ENCODE results near the gene SLC35E2B.
A peak's percentile ranks its signal among the peaks of the same experiment; 100 is the strongest.
"Not testable (repeated sequence)": the region's sequence is repeated elsewhere in the genome, so short reads cannot be mapped to it uniquely, and the experiment has no call there.

Gene SLC35E2B

DNA sequence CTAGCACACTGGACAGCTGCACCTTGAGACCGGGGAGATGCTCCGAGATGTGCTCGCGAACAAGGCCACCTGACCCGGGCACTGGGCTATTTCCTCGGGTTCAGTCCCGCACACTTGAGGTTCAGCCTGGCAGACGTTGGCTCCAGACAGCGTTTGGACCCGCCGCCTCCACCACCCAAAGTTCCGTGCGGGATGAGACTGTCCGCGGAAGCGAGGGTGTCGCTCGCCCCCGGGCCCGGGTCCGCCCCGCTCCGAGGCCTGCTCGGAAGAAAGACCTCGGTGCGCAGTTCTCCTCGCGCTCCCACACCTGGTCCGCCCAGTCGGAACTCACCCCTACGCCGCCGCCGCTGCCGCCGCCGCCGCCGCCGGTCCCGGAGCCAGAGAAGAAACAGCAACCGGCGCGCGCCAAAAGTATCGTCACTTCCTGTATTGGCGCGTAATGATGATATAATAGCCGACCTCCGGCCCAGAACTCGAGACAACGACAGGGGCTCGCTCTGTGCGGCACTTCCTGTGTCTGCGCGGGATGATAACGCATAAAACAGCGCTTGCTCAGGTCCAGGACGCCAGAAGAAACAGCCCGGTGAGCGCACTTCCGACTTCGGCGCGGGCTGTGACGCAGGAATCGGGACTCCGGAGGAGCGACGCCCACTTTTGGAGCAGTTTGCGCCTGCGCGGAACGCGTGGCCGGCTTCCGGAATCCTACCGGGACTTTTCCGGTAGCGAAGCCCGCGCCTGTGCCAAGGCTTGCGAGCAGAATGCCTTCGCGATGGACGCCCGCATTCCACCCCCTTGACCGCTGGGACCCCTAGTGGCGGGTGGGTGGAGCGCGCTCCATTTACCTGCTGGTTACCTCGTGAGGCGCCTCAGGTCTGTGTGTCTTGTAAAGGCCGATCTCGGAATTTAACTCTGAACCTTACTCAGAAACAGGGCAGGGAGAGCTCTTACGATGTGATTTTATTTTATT is 33.7 kb downstream of the SLC35E2B start, which contains the start of gene CDK11B:
CDK11B (minus strand) TSS at position 422 of the 967 bp plus-strand sequence. CDS start 1,519 bp downstream, outside the sequence.
- not testable (repeated sequence) for H3K9me3 ChIP-seq (ENCODE audit: low read depth, low read length)
- peaks cover 28% of the 10 kb centered on the region for H3K36me3 ChIP-seq (ENCODE audit: insufficient read depth, low read length)
- TF ChIP-seq POLR2AphosphoS5 (IDR thresholded peaks at IDR 0.05; ENCODE audit: borderline replicate concordance, low read depth, low read length), result peak; percentile 41; the same call in 1 of the 2 replicates
- H3K9ac ChIP-seq (ENCODE audit: insufficient read length), result peak within 1 kb of the TSS; percentile 78
- peak; percentile 89 for DNase-seq (ENCODE audit: low read depth, low spot score)
- H3K4me3 ChIP-seq, result peak within 1 kb of the TSS; percentile 79
- H3K27ac ChIP-seq, result peak within 1 kb of the TSS; percentile 97

- H3K9ac ChIP-seq (ENCODE audit: insufficient read length); H3K9me3 ChIP-seq (ENCODE audit: low read depth, low read length); H3K4me3 ChIP-seq; DNase-seq (ENCODE audit: low read depth, low spot score); H3K27ac ChIP-seq: not testable (repeated sequence)
- peaks cover 39% of the 10 kb centered on the region; the same call in 1 of the 2 replicates for H3K36me3 ChIP-seq (ENCODE audit: insufficient read depth, low read length)
These were observed 44.3 kb downstream of the SLC35E2B start for GRCh38 chr1:1648265-1648664.

DNA sequence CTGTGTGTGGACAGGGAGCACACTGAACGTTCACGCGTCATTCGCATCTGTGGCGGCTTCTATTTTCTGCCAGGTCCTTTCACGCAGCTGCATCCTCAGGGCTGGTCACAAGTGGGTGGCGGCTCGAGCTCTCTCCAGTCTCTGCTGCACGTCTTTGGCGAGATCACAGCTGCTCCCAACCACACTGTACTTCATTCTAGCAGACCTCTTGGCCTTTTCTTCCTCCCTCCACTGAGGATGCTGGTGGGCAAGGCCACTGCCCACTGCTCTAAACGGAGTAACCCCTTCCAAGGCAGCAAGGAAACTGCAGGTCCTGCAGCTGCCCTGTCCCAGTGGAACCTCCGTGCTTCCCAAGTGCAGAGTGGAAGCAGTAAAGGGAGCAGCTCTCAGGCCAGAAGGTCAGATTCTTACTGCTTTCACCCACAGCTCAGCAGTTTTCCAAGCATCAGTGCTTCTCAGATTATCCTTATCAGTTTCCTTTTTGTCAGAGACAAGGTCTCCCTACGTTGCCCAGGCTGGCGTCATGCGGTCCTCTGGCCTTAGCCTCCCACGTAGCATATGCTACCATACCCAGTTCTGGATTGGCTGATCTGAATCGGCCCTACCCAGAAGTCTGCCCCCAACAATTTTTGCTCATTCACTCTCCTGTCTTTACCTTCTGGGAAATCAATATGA is 44.9 kb downstream of the SLC35E2B start:
- not testable (repeated sequence) for H3K9me3 ChIP-seq (ENCODE audit: low read depth, low read length); DNase-seq (ENCODE audit: low read depth, low spot score); H3K4me3 ChIP-seq; H3K27ac ChIP-seq; H3K9ac ChIP-seq (ENCODE audit: insufficient read length)
- peaks cover 38% of the 10 kb centered on the region; the same call in 1 of the 2 replicates for H3K36me3 ChIP-seq (ENCODE audit: insufficient read depth, low read length)

DNA sequence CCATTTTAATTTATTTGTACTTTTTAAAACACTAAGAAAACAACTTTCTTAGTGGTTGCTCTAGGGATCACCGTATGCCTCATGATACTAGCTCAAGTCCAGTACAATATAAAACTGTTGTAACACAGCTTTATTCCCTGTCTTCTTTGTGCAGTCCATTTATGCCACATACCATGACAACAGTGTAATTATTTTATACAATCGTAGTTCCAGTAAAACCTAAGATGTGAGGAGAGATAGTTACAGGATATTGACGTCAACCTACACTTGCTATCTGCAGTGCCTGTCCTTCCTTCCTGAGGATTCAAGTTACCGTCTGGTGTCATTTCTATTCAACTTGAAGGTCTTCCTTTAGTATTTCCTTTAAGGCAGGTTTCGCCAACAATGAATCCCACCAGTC is 46.3 kb downstream of the SLC35E2B start:
- not testable (repeated sequence) for H3K9me3 ChIP-seq (ENCODE audit: low read depth, low read length); H3K9ac ChIP-seq (ENCODE audit: insufficient read length); DNase-seq (ENCODE audit: low read depth, low spot score); H3K27ac ChIP-seq; H3K4me3 ChIP-seq
- H3K36me3 ChIP-seq (ENCODE audit: insufficient read depth, low read length), result peaks cover 25% of the 10 kb centered on the region; the same call in 1 of the 2 replicates

DNA sequence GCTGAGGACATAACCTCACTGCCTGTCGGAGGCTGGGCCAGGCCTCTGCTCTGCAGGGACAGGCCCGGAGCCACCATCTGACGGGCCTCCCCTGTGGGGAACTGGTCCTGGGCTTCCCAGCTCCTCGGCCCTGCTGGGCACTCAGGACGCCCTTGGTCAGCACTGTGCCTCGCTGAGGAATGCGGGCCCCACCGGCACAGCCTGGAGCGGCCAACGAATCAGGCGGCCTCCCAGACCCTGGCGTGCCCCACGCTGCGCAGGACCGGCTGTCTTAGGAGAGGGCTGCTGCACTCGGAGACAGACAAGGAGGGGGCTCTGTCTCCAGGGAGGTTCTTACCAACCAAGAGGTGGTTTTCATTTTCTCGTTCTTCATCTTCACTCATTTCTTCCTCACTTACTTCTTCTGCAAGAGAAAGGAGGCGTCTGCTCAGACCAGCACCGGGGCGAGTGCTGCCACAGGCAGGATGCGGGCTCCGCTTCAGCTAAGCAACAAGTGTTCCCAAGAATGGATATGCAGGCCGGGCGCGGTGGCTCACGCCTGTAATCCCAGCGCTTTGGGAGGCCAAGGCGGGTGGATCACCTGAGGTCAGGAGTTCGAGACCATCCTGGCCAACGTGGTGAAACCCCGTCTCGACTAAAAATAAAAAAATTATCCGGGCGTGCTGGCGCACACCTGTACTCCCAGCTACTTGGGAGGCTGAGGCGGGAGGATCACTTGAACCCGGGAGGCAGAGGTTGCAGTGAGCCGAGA is 51.7 kb downstream of the SLC35E2B start:
- H3K27ac ChIP-seq; H3K36me3 ChIP-seq (ENCODE audit: insufficient read depth, low read length); DNase-seq (ENCODE audit: low read depth, low spot score); H3K9me3 ChIP-seq (ENCODE audit: low read depth, low read length); H3K9ac ChIP-seq (ENCODE audit: insufficient read length); H3K4me3 ChIP-seq: not testable (repeated sequence)

GRCh38 chr1:1640081-1640480 is 52.5 kb downstream of the SLC35E2B start:
- not testable (repeated sequence) for H3K4me3 ChIP-seq; DNase-seq (ENCODE audit: low read depth, low spot score); H3K9ac ChIP-seq (ENCODE audit: insufficient read length); H3K9me3 ChIP-seq (ENCODE audit: low read depth, low read length); H3K27ac ChIP-seq; H3K36me3 ChIP-seq (ENCODE audit: insufficient read depth, low read length)

- not testable (repeated sequence) for H3K27ac ChIP-seq; H3K4me3 ChIP-seq; DNase-seq (ENCODE audit: low read depth, low spot score); H3K9ac ChIP-seq (ENCODE audit: insufficient read length); H3K36me3 ChIP-seq (ENCODE audit: insufficient read depth, low read length); H3K9me3 ChIP-seq (ENCODE audit: low read depth, low read length)
These were observed 53.2 kb downstream of the SLC35E2B start for GRCh38 chr1:1639368-1639767.

DNA sequence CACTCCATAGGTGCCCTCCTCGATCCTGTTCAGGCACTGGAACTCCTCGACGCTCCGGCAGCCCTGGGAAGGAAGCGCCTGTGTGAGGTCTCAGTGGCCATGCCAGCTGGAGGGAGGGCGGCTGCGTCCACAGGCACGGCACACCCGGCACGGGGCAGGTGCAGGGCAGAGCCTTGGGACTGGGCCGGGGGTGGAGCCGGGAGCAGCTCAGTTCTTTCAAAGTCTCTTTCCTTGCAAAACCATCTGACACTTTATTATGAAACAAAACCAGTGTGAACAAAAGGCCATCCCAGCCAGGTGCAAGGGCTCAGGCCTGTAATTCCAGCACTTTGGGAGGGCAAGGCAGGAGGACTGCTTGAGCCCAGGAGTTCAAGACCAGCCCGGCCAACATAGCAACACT is 54.1 kb downstream of the SLC35E2B start:
- not testable (repeated sequence) for H3K9me3 ChIP-seq (ENCODE audit: low read depth, low read length); DNase-seq (ENCODE audit: low read depth, low spot score); H3K27ac ChIP-seq; H3K4me3 ChIP-seq; H3K9ac ChIP-seq (ENCODE audit: insufficient read length); H3K36me3 ChIP-seq (ENCODE audit: insufficient read depth, low read length)

DNA sequence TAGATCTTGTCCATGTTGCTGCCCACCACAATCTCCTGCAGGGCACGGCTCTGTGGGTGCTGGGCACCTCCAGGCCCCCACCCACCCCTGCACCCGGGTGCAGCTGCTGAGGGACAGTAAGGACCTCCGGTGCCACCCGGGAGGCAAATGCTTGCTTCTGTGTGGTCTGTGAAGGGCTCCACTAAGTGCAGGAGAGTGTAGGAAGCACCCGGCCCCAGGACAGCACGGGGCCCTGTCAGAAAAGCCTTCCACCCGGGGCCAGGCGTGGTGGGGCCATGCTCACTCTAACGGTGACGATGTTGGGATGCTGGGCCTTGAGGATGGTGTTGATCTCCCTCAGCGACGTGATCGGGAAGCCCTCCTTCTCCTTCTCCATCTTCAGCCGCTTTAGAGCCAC is 55.1 kb downstream of the SLC35E2B start:
- not testable (repeated sequence) for H3K4me3 ChIP-seq; H3K36me3 ChIP-seq (ENCODE audit: insufficient read depth, low read length); H3K9me3 ChIP-seq (ENCODE audit: low read depth, low read length); H3K27ac ChIP-seq; H3K9ac ChIP-seq (ENCODE audit: insufficient read length); DNase-seq (ENCODE audit: low read depth, low spot score)

- not testable (repeated sequence) for H3K9ac ChIP-seq (ENCODE audit: insufficient read length); DNase-seq (ENCODE audit: low read depth, low spot score); H3K27ac ChIP-seq; H3K4me3 ChIP-seq; H3K9me3 ChIP-seq (ENCODE audit: low read depth, low read length); H3K36me3 ChIP-seq (ENCODE audit: insufficient read depth, low read length)
These were observed 55.7 kb downstream of the SLC35E2B start for GRCh38 chr1:1636621-1637478.

DNA sequence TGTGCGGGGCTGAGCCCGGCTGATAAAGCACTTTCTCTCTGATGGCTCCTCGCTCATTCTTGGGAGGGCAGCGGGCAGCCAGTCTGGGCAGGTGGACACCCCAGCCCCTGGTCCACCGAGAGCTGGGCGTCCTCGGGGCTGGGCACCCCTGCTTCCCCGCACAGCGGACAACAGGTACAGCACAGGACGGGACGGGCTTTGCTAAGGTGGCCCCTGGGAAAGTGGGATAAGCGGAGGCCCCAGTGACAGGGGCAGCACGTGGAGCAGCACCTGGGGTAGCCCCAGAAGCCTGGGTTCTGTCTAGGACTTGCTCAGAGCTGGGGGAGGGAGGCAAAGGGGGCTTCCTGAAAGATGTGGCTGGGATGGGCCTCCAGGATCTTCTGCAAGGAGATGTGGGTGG is 58.0 kb downstream of the SLC35E2B start:
- not testable (repeated sequence) for H3K27ac ChIP-seq; H3K9me3 ChIP-seq (ENCODE audit: low read depth, low read length); H3K36me3 ChIP-seq (ENCODE audit: insufficient read depth, low read length); DNase-seq (ENCODE audit: low read depth, low spot score); H3K4me3 ChIP-seq; H3K9ac ChIP-seq (ENCODE audit: insufficient read length)

DNA sequence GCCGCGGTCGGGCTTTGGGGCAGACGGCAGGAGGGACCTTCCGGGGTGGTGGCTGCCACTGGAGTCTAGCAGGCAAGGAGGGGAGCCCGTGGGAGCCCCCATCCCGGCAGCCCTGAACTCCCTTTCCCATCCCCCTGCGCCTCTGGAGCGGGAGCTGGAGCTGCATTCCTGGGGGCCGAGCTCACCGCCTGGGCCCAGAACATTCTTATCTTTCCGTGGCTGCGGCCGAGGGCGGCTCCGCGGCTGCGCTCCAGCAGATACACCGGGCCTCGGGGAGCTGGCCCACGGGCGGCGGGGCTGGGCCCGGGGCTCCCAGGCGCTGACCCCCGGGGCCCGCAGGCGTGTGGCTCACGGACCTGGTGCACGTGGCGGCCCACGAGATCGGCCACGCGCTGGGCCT is 59.2 kb downstream of the SLC35E2B start:
- H3K4me3 ChIP-seq; H3K36me3 ChIP-seq (ENCODE audit: insufficient read depth, low read length); H3K27ac ChIP-seq; H3K9ac ChIP-seq (ENCODE audit: insufficient read length); DNase-seq (ENCODE audit: low read depth, low spot score); H3K9me3 ChIP-seq (ENCODE audit: low read depth, low read length): not testable (repeated sequence)

Measured in SK-N-MC (cell line).